ENCODE data around the gene EPB41L3.

EPB41L3 gene

GRCh38 chr18:5543773-5544389 lies at the start of gene EPB41L3:
Gene EPB41L3 (minus strand): TSS chr18:5543997. CDS start chr18:5489183, 54,814 bp downstream.
- peak within 1 kb of the TSS; percentile 79 for H3K4me3 ChIP-seq
- peak within 1 kb of the TSS; percentile 39 to 87 for H3K27ac ChIP-seq
- TF ChIP-seq CTCF (IDR thresholded peaks at IDR 0.05), result no peak
- peak; percentile 74 for DNase-seq (ENCODE audit: low spot score)

- TF ChIP-seq CTCF (IDR thresholded peaks at IDR 0.05), result no peak
- no peak overlapping the region for H3K4me3 ChIP-seq
- DNase-seq (ENCODE audit: low spot score), result no peak
- no peak overlapping the region for H3K27ac ChIP-seq
These were observed 44.7 kb upstream of the EPB41L3 start for GRCh38 chr18:5588529-5588928.

GRCh38 chr18:5585653-5586052 lies 41.9 kb upstream of the EPB41L3 start:
- no peak overlapping the region for H3K27ac ChIP-seq
- no peak for DNase-seq (ENCODE audit: low spot score)
- no peak for TF ChIP-seq CTCF (IDR thresholded peaks at IDR 0.05)
- H3K4me3 ChIP-seq, result no peak overlapping the region

- DNase-seq (ENCODE audit: low spot score), result no peak
- no peak overlapping the region for H3K27ac ChIP-seq
- TF ChIP-seq CTCF (IDR thresholded peaks at IDR 0.05), result no peak
- H3K4me3 ChIP-seq, result no peak overlapping the region
These were observed 41.1 kb upstream of the EPB41L3 start for GRCh38 chr18:5584746-5585417.

GRCh38 chr18:5582849-5583681 lies 39.3 kb upstream of the EPB41L3 start:
- peak overlapping the region in 1 of 2 donors; percentile 79 for H3K27ac ChIP-seq
- no peak for DNase-seq (ENCODE audit: low spot score)

GRCh38 chr18:5582076-5582475 lies 38.3 kb upstream of the EPB41L3 start:
- no peak for TF ChIP-seq CTCF (IDR thresholded peaks at IDR 0.05)
- H3K27ac ChIP-seq, result no peak overlapping the region

More at GRCh38 chr18:5582849-5583681, 39.3 kb upstream of the EPB41L3 start:
- H3K4me3 ChIP-seq, result no peak overlapping the region
- TF ChIP-seq CTCF (IDR thresholded peaks at IDR 0.05), result no peak

More at GRCh38 chr18:5582076-5582475, 38.3 kb upstream of the EPB41L3 start:
- no peak for DNase-seq (ENCODE audit: low spot score)
- no peak overlapping the region for H3K4me3 ChIP-seq
